ENCODE measurements around the gene KRTCAP3.
A peak's percentile ranks its signal among the peaks of the same experiment; 100 is the strongest.
"Not testable (repeated sequence)": the region's sequence is repeated elsewhere in the genome, so short reads cannot be mapped to it uniquely, and the experiment has no call there.

The KRTCAP3 gene

DNA sequence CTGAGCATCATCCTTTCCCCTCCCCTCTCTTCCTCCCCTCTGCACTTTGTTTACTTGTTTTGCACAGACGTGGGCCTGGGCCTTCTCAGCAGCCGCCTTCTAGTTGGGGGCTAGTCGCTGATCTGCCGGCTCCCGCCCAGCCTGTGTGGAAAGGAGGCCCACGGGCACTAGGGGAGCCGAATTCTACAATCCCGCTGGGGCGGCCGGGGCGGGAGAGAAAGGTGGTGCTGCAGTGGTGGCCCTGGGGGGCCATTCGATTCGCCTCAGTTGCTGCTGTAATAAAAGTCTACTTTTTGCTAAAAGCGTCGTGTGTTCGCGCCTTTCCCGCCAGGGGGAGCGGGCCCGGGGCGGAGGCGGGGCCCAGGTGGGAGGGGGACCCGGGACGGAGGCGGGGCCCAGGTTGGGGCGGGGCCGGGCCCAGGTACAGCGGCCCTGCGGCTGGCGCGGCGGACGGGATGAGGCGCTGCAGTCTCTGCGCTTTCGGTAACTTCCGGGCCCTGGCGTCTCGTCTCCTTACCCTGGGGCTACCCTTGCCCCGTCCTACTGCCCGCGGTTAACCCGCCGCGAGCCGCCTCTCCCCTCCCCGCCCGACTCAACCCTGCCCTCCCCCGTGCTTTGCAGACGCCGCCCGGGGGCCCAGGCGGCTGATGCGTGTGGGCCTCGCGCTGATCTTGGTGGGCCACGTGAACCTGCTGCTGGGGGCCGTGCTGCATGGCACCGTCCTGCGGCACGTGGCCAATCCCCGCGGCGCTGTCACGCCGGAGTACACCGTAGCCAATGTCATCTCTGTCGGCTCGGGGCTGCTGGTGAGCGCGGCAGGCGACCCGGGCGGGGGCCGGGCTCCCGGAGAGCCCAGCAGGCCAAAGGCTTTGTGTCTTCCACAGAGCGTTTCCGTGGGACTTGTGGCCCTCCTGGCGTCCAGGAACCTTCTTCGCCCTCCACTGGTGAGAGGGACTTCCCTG is at the start of gene KRTCAP3:
TSS of gene KRTCAP3 (plus strand) at position 424 of the 962 bp plus-strand sequence. CDS start at position 456, 32 bp downstream.
- DNase-seq = no peak

GRCh38 chr2:27393225-27393624 is 49.0 kb upstream of the KRTCAP3 start:
- DNase-seq = no peak

DNA sequence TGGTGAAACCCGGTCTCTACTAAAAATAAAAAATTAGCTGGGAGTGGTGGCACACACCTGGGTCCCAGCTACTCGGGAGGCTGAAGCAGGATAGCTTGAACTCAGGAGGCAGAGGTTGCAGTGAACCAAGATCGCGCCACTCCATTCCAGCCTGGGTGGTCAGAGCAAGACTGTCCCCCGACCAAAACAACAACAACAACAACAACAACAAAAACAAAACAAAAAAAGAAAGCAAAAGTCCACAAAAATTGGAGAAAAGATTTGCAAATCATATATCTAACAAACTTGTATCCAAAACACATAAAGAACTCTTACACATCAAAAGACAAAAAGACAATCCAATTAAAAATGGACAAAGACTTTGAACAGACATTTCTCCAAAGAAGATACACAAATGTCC is 43.2 kb upstream of the KRTCAP3 start:
- no peak for DNase-seq

GRCh38 chr2:27400348-27401135 is 41.6 kb upstream of the KRTCAP3 start:
- no peak for DNase-seq

GRCh38 chr2:27407798-27408491 is 34.2 kb upstream of the KRTCAP3 start:
- no peak for DNase-seq

- no peak for DNase-seq
These were observed 33.4 kb upstream of the KRTCAP3 start for GRCh38 chr2:27408601-27409320.

GRCh38 chr2:27409321-27410073 is 32.7 kb upstream of the KRTCAP3 start, which contains the start of gene PPM1G:
PPM1G (minus strand) TSS chr2:27409591; CDS start chr2:27409422, 169 bp downstream.
- peak; percentile 60 for DNase-seq

DNA sequence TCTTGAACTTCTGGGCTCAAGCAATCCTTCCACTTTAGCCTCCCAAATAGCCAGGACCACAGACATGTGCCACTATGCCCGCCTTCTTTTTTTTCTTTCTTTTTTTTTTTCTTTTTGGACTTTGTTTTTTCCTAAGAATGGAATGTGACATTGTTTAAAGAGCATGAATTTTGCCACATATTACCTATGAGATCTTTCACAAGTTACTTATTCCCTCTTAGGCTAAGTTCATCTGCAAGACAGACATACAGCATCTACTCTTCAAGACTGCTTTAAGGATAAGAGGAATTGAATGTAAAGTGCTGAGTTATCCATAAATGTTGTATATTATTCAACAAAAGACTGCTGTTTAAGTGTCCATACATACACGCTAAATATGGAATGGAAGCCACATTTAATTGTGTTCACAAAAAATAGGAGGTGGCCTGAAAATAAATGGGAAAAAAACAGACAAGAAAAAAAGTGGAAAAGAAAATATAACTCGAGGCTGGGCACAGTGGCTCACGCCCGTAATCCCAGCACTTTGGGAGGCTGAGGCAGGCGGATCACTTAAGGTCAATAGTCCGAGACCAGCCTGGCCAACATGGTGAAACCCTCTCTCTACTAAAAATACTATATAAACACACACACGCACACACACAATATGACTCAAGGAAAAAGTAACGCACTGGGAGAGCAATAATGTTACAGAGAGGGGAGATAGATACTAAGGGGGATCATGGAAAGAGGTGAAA is 29.6 kb upstream of the KRTCAP3 start:
- DNase-seq = no peak

DNA sequence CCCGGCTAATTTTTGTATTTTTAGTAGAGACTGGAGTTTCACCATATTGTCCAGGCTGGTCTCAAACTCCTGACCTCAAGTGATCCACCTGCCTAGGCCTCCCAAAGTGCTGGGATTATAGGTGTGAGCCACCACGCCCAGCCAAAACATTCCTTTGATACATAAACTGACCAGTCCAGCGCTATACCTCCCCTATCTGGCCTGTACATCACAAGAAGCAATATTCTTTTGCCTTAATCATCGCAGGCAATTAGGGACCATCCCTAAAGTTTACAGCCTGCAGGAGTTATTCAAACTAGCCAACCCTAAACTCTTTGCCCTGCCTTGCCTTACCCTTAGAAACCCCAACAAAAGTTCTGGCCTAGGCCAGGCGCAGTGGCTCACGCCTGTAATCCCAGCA is 26.0 kb upstream of the KRTCAP3 start:
- no peak for DNase-seq

DNA sequence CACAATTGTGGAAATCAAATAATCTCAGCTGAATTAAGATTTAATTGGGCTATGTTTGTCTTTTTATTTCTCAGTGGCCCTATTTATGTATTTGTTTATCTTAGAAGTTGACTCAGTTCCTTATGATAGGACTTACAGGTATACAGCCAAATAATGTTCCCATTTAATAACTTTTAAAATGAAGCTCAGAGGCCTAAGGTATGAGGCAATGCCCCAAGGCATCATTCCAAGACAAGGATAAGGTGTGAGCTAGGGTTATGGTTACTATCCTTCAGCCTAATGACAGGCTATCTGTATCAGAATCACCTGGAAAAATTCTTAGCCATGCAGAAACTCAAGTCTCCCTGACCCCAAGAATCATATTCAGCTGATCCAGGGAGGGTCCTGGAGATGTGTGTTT is 21.2 kb upstream of the KRTCAP3 start:
- DNase-seq = no peak

GRCh38 chr2:27421660-27422250 is 20.4 kb upstream of the KRTCAP3 start:
- DNase-seq = no peak

DNA sequence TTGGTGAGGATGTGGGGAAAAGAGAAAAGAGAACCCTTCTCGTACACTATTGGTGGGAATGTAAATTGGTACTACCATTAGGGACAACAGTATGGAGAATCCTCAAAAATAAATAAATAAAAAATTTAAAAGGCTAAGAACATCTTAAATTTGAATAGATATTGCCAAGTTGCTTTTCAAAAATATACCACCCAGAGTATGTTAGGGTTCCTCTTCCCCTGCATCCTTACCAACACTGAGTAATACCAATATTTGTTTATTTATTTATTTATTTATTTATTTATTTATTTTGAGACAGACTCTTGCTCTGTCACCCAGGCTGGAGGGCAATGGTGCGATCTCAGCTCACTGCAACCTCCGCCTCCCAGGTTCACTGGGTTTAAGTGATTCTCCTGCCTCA is 19.2 kb upstream of the KRTCAP3 start:
- DNase-seq = no peak

- not testable (repeated sequence) for DNase-seq
These were observed 17.1 kb upstream of the KRTCAP3 start for GRCh38 chr2:27425039-27425438.

- DNase-seq = no peak
These were observed 14.3 kb upstream of the KRTCAP3 start for GRCh38 chr2:27427863-27428212.

- peak; percentile 36 for DNase-seq
These were observed 13.8 kb upstream of the KRTCAP3 start, which contains the start of gene NRBP1 for GRCh38 chr2:27428213-27428977. NRBP1 (plus strand) TSS chr2:27428631; CDS start chr2:27433274, 4,643 bp downstream.

DNA sequence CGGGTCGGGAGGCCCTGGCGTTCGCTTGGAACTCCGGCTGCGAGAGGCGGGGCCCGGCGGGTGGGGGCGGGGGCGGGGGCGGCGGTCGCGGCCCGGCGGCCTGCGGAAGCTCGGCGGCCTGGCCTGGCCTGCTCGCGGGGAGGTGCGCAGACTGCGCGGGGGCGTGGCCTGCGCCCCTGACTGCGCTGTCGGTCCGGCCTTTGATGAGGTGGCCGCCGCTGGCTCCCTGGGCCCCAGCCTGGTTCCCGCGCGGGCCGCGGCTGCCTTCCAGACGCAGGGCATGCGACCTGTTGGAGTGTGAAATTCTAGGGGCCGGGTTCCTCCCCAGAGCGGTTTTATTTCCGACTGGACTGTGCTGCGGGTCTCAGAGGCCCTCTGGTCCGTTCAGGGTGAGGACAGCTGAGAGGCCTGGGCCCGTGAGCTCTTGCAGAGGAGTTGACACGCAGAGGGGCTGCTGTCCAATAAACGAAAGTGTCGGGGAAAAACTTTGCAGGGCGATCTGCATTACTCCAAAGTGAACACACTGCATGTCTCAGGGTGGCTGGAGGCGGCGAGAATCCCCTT is 13.1 kb upstream of the KRTCAP3 start:
- no peak for DNase-seq

DNA sequence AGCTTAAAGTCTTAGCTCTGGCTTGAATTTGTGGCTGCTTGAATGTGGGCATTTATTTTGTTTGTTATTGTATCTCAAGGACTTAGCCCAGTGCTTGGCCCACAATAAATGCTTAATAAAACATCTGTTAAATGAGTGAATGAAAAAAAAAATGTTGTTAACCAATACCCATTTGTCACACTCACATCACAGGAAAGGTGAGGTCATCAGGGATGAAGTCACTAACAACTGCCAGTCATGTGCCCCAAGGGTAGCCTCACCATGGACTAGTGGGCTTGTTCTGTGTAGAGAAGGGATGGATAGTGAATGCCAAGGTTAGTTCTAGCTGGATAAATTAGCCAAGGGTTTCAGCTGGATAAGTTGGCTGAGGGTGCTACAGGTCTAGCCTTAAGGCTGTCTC is 10.8 kb upstream of the KRTCAP3 start:
- no peak for DNase-seq

- DNase-seq = no peak
These were observed 6.6 kb upstream of the KRTCAP3 start for GRCh38 chr2:27435628-27436027.

DNA sequence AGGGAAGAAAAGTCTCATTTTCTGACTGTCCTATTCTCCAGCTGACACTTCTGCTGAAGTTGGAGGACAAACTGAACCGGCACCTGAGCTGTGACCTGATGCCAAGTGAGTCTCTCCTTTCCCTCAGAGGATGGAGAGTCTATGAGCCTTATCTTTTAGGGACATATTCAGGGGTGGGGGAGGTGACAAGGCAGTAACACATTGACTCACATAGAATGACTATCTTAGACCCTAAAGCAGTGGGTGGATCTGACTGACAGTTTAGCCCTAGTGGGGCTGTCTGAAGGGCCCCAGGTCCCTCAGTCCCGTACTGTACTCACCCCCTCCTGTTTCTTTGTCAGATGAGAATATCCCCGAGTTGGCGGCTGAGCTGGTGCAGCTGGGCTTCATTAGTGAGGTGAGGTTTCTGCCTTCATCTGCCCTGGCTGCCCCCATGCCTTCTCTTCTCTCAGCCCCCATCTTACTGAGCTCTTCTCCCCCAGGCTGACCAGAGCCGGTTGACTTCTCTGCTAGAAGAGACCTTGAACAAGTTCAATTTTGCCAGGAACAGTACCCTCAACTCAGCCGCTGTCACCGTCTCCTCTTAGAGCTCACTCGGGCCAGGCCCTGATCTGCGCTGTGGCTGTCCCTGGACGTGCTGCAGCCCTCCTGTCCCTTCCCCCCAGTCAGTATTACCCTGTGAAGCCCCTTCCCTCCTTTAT is 805 bp upstream of the KRTCAP3 start:
- DNase-seq = no peak

Measured in SIG-M5 (cell line).